ENCODE data around the gene ARHGAP28. TPM values are rescaled to one million over a fixed set of nuclear protein-coding genes. Genes with fewer than 3 reads are reported as not detected.

ARHGAP28 gene
- total RNA-seq, 1 donor = 11.9 TPM

DNA sequence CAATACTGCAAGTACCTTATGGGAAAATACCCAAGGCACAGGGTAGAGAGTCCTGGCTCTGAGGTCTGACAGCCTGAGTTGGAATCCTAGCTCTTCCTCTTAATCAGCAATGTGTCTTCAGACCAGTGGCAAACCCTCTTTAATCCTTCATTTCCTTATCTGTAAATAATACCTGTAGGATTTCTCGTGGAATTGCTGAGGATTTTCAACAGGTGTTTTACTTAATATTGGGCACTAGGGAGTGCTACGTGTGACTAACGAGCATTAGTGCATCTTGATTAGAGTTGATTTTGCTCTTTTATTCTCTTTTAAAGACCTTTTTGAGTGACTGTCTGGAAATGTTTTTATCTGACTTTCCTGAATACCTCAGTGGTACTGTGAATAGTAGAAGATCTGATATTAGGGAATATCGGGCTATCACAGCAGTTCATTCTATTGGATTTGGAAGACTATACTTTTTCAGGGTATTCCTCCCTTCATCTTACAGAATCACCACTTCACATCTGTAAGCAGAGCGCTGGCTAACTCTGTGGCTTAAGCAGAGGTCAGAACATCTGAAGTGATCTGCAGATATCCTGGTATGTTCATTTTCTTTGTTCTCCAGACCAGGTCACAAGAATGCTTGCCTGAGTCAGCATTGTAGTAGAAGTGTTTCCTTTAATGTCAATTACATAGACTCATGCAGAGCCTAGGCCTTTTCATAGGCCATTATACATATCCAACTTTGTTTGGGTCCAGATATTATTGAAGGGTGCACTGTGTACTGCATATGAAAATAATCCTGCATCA lies 49.1 kb downstream of the ARHGAP28 start:
- no peak overlapping the region for H3K4me3 ChIP-seq (ENCODE audit: low read depth, low read length)
- no peak for TF ChIP-seq CTCF (IDR thresholded peaks at IDR 0.05; ENCODE audit: insufficient read depth, low read length)
- DNase-seq (ENCODE audit: low read depth) = no peak

- no peak for DNase-seq (ENCODE audit: low read depth)
- no peak overlapping the region for H3K4me3 ChIP-seq (ENCODE audit: low read depth, low read length)
- TF ChIP-seq CTCF (IDR thresholded peaks at IDR 0.05; ENCODE audit: insufficient read depth, low read length) = no peak
Measured at GRCh38 chr18:6781142-6781714, 51.7 kb downstream of the ARHGAP28 start.

- peak; percentile 71 for DNase-seq (ENCODE audit: low read depth)
- no peak overlapping the region for H3K4me3 ChIP-seq (ENCODE audit: low read depth, low read length)
- no peak for TF ChIP-seq CTCF (IDR thresholded peaks at IDR 0.05; ENCODE audit: insufficient read depth, low read length)
Measured at GRCh38 chr18:6781796-6782195, 52.3 kb downstream of the ARHGAP28 start.

- no peak overlapping the region for H3K4me3 ChIP-seq (ENCODE audit: low read depth, low read length)
- no peak for DNase-seq (ENCODE audit: low read depth)
- no peak for TF ChIP-seq CTCF (IDR thresholded peaks at IDR 0.05; ENCODE audit: insufficient read depth, low read length)
Measured at GRCh38 chr18:6782861-6783260, 53.3 kb downstream of the ARHGAP28 start.

DNA sequence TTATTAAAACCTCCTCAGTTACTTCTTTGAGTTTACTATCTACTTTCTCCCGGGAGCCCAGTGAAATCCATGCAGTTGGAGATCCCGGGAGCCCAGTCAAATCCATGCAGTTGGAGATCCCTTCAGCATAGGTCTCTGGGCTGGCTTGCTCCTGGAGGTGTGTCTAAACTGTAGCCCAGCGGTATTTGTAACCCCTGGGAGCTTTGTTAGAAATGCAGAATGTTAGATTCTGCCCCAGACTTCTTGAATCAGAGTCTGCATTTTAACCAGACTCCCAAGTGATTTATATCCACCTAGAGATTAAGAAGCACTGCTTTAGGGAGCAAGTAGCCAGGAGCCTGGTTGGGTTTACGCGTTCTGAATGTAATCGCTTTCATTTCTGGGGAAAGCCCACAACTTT lies 54.5 kb downstream of the ARHGAP28 start:
- DNase-seq (ENCODE audit: low read depth) = no peak
- no peak for TF ChIP-seq CTCF (IDR thresholded peaks at IDR 0.05; ENCODE audit: insufficient read depth, low read length)
- no peak overlapping the region for H3K4me3 ChIP-seq (ENCODE audit: low read depth, low read length)

- DNase-seq (ENCODE audit: low read depth) = peak; percentile 25
- TF ChIP-seq CTCF (IDR thresholded peaks at IDR 0.05; ENCODE audit: insufficient read depth, low read length) = no peak
- H3K4me3 ChIP-seq (ENCODE audit: low read depth, low read length) = no peak overlapping the region
Measured at GRCh38 chr18:6785001-6785400, 55.5 kb downstream of the ARHGAP28 start.

Data from fibroblast of the aortic adventitia (primary cell).